HepG2 (cell line): Measurements from ENCODE around the gene COQ10B. TPM values are rescaled to one million over a fixed set of nuclear protein-coding genes. Genes with fewer than 3 reads are reported as not detected.

Experiments
- ATAC-seq: fragments of 200-7000 bp; cut with Tn5 transposase; 3 replicates; pipeline ENCODE4 v1.9.1; 2020; ENCODE audit warnings: mild to moderate bottlenecking, moderate library complexity
- BruUV-seq: library from RNA; stranded (reverse); fragments of 400-500 nt; replicated peaks from 2 replicates; lab custom pipeline; 2021; lab: Mats Ljungman, UMichigan
- CTCF ChIA-PET: fragments of 300-600 bp; formaldehyde crosslinking; extraction: SDS; loops from one replicate; lab custom pipeline; 2021; ENCODE audit warnings: low total read pairs, inconsistent platforms, low intra/inter-chr PET ratio; lab: Yijun Ruan, JAX
- POLR2A ChIA-PET: fragments of 350-600 bp; sonication (Branson Sonifier 250); formaldehyde crosslinking; loops from one replicate; lab custom pipeline; 2020; ENCODE audit warnings: antibody characterized with exemption, inconsistent platforms; lab: Yijun Ruan, JAX
- DNase-seq: peaks from one replicate; pipeline ENCODE4 v3.0.0-alpha.2; 2015; ENCODE audit warnings: low spot score
- FAIRE-seq: peaks from 3 replicates; lab custom pipeline; 2011; peaks lifted over from hg19 to GRCh38; lab: Jason Lieb, UNC
- H2AFZ ChIP-seq: one replicate; pipeline ENCODE4 v1.6.1; 2011; ENCODE audit warnings: low read length, inconsistent platforms
- H3K27ac ChIP-seq: fragments of 300-600 bp; 3 replicates; pipeline ENCODE4 v1.8.0; 2011; ENCODE audit warnings: mixed run types, mild to moderate bottlenecking, mixed read lengths, low read length, inconsistent platforms; ENCODE audit not compliant: insufficient read depth; ENCODE audit errors: extremely low read length
- H3K27me3 ChIP-seq, 2 experiments: fragments of 200-600 bp in 1 of 2; 2 replicates in 1 of 2; 3 replicates in 1 of 2; pipeline versions ENCODE4 v1.6.0 to v1.8.0; 2011; ENCODE audit warnings: low read length in 2 of 2, mild to moderate bottlenecking in 2 of 2, moderate library complexity in 2 of 2, inconsistent platforms in 1 of 2; ENCODE audit not compliant: insufficient read depth in 2 of 2, control insufficient read depth in 1 of 2
- H3K36me3 ChIP-seq, 2 experiments: fragments of 200-600 bp in 1 of 2; replicated peaks in 1 of 2; 2 replicates in 1 of 2; 3 replicates in 1 of 2; pipeline versions ENCODE4 v1.5.1 to v1.8.0; 2011; ENCODE audit warnings: low read length in 2 of 2, inconsistent platforms in 1 of 2; ENCODE audit not compliant: insufficient read depth in 2 of 2, control insufficient read depth in 1 of 2
- H3K4me1 ChIP-seq: 2 replicates; pipeline ENCODE4 v1.5.1; 2012; ENCODE audit warnings: low read length, inconsistent platforms; ENCODE audit not compliant: insufficient read depth
- H3K4me2 ChIP-seq: 2 replicates; pipeline ENCODE4 v1.6.0; 2011; ENCODE audit warnings: low read depth, low read length, inconsistent platforms
- H3K4me3 ChIP-seq, 3 experiments: fragments of 200-600 bp in 1 of 3; sonication (generic), shearing (Covaris generic) in 1 of 3; replicated peaks in 1 of 3; 2 replicates each; pipeline ENCODE4 v1.5.1; 2011 to 2016; ENCODE audit warnings: low read length in 3 of 3, inconsistent platforms in 2 of 3, low read depth in 2 of 3, mild to moderate bottlenecking in 2 of 3, control low read depth in 1 of 3, mixed read lengths in 1 of 3; ENCODE audit not compliant: insufficient read depth in 1 of 3
- H3K79me2 ChIP-seq: one replicate; pipeline ENCODE4 v1.6.1; 2011; ENCODE audit warnings: low read length, inconsistent platforms; ENCODE audit not compliant: insufficient read depth
- H3K9ac ChIP-seq: 2 replicates; pipeline ENCODE4 v1.6.0; 2011; ENCODE audit warnings: mild to moderate bottlenecking, low read depth, low read length, inconsistent platforms; ENCODE audit not compliant: insufficient read depth
- H3K9me3 ChIP-seq: 2 replicates; pipeline ENCODE4 v1.5.1; 2012; ENCODE audit warnings: mild to moderate bottlenecking, low read length
- H4K20me1 ChIP-seq: 2 replicates; pipeline ENCODE4 v1.6.0; 2011; ENCODE audit warnings: inconsistent platforms, mild to moderate bottlenecking, low read length, moderate library complexity; ENCODE audit not compliant: insufficient read depth
- ETV5 ChIP-seq: IDR thresholded peaks from 2 replicates; pipeline ENCODE4 v1.6.1; 2018; ENCODE audit warnings: missing biosample characterization, missing genetic modification reagents, inconsistent platforms, borderline replicate concordance
- GATAD1 ChIP-seq: IDR thresholded peaks from 2 replicates; pipeline ENCODE4 v1.6.1; 2016; ENCODE audit warnings: missing genetic modification reagents, missing compliant biosample characterization
- KAT2B ChIP-seq: fragments of 150-350 bp; IDR thresholded peaks from 2 replicates; pipeline ENCODE4 v1.6.1; 2014; ENCODE audit warnings: low read depth, low read length, borderline replicate concordance
- LCORL ChIP-seq, 2 experiments: fragments of 450-650 bp in 1 of 2; sonication (generic) in 1 of 2; formaldehyde crosslinking in 1 of 2; IDR thresholded peaks; 2 replicates each; pipeline versions ENCODE4 v1.5.0 to v1.6.1; 2017 to 2020; ENCODE audit warnings: antibody characterized with exemption in 1 of 2, missing genetic modification reagents in 1 of 2
- MEF2D ChIP-seq: sonication (generic); formaldehyde crosslinking; IDR thresholded peaks from 2 replicates; pipeline ENCODE4 v1.5.1; 2020; ENCODE audit warnings: mild to moderate bottlenecking, missing genetic modification reagents
- NFIC ChIP-seq: IDR thresholded peaks from 2 replicates; pipeline ENCODE4 v1.6.1; 2012; ENCODE audit warnings: mild to moderate bottlenecking, low read length, inconsistent platforms
- PLRG1 ChIP-seq: fragments of 450-650 bp; conservative IDR thresholded peaks from 2 replicates; pipeline ENCODE4 v1.6.1; 2016
- SETDB1 ChIP-seq: sonication (generic); formaldehyde crosslinking; IDR thresholded peaks from 2 replicates; pipeline ENCODE4 v1.5.1; 2020; ENCODE audit warnings: missing genetic modification reagents, mild to moderate bottlenecking, borderline replicate concordance
- SNAI1 ChIP-seq: sonication (generic); formaldehyde crosslinking; IDR thresholded peaks from 2 replicates; pipeline ENCODE4 v1.5.0; 2020; ENCODE audit warnings: mild to moderate bottlenecking, missing genetic modification reagents, borderline replicate concordance
- ZFP62 ChIP-seq: sonication (generic); formaldehyde crosslinking; IDR thresholded peaks from 2 replicates; pipeline ENCODE4 v1.4.0; 2020; ENCODE audit warnings: missing genetic modification reagents
- ZNF484 ChIP-seq: sonication (generic); formaldehyde crosslinking; IDR thresholded peaks from 2 replicates; pipeline ENCODE4 v1.5.1; 2020; ENCODE audit warnings: mild to moderate bottlenecking, low read depth, missing genetic modification reagents, borderline replicate concordance
- ZNF569 ChIP-seq: sonication (generic); formaldehyde crosslinking; IDR thresholded peaks from 2 replicates; pipeline ENCODE4 v1.5.0; 2020; ENCODE audit warnings: mild to moderate bottlenecking, missing genetic modification reagents, moderate library complexity, borderline replicate concordance
- WGBS: methylation state at CpG from one replicate; pipeline ENCODE4 v1.1.6; 2017; ENCODE audit warnings: low lambda C conversion rate; 5-methylcytosine and 5-hydroxymethylcytosine counted together
- in situ Hi-C: cut with HindIII; loops from 2 replicates; pipeline ENCODE4 v1.10.0; 2017; ENCODE audit warnings: low pct_unique_long_range_greater_than_20kb; ENCODE audit not compliant: extremely low pct_ligation_motif_present
- intact Hi-C: fragments of 100-400 bp; cut with micrococcal nuclease; formaldehyde crosslinking; loops from one replicate; pipeline ENCODE4 v1.10.0; 2022; ENCODE audit not compliant: unreplicated experiment
- polyA plus RNA-seq, 8 experiments: library from polyadenylated mRNA; depleted of rRNA in 3 of 8; stranded (reverse) in 7 of 8; unstranded in 1 of 8; fragments of >200 nt; fragmentation: Illumina TruSeq in 4 of 8; extraction: Trizol in 4 of 8; gene quantifications; 2 replicates each; pipeline versions ENCODE4 v1.2.1 to v1.2.3, GENCODE V29; 2011 to 2016; ENCODE audit warnings: low read depth in 4 of 8, missing spikeins in 1 of 8, mixed read lengths in 1 of 8; ENCODE audit not compliant: insufficient read depth in 1 of 8
- total RNA-seq, 5 experiments: library from RNA; depleted of rRNA; stranded (reverse); fragments of >200 nt; fragmentation: Illumina TruSeq; extraction: Trizol; gene quantifications; 2 replicates each; pipeline ENCODE4 v1.2.3, GENCODE V29; 2016; ENCODE audit warnings: low read depth in 1 of 5
- TF ChIP-seq, protein P1 (sequence below), 2 experiments: sonication (generic) in 1 of 2; formaldehyde crosslinking in 1 of 2; IDR thresholded peaks; 2 replicates each; pipeline versions ENCODE4 v1.4.0 to v1.6.1; 2016 to 2020; ENCODE audit warnings: borderline replicate concordance in 1 of 2, low read depth in 1 of 2, mild to moderate bottlenecking in 1 of 2, missing genetic modification reagents in 1 of 2
- TF ChIP-seq, protein P2 (sequence below): IDR thresholded peaks from 2 replicates; pipeline ENCODE4 v1.6.1; 2016; ENCODE audit warnings: low read depth, borderline replicate concordance
- TF ChIP-seq, protein P3 (sequence below), 2 experiments: IDR thresholded peaks; 2 replicates each; pipeline ENCODE4 v1.6.1; 2011 to 2012; ENCODE audit warnings: low read length in 2 of 2, borderline replicate concordance in 1 of 2, low read depth in 1 of 2, mild to moderate bottlenecking in 1 of 2, moderate library complexity in 1 of 2

COQ10B gene
- total and polyA plus RNA-seq, 2 of the 13 experiments (the other 11 are each of a cell fraction or from before 2014, with no cell fraction given), result 4.6 to 34.9 TPM

GRCh38 chr2:197453914-197454398, 604 bp downstream of the COQ10B start:
- in situ Hi-C loops (no loop called here), intact Hi-C loops (loop anchor here (1.0 to 5.0 kb wide), 5 partner anchors 19 to 253 kb away; partner anchors contain the start of genes HSPD1, MARS2, MOB4 and SF3B1)
- Histone ChIP-seq H3K4me2 (peak overlapping the region; percentile 93), H3K27me3 (no peaks in the 10 kb centered on the region; a peak in 1 of 5 replicates), H4K20me1 (no peaks in the 10 kb centered on the region; the same call in 1 of the 2 replicates), H3K9me3 (no peaks in the 10 kb centered on the region), H3K27ac (peak overlapping the region; percentile 97), H3K4me3 (peak overlapping the region; percentile 80 to 96 (median 95)), H3K4me1 (peaks cover 33% of the 10 kb centered on the region), H2AFZ (no peak overlapping the region), H3K9ac (peak overlapping the region; percentile 98), H3K79me2 (peaks cover 54% of the 10 kb centered on the region), H3K36me3 (peaks cover 0 to 2% of the 10 kb centered on the region in 2 experiments; a peak in 2 of 5 replicates)
- DNase-seq (peak; percentile 92), ATAC-seq (peak; percentile 59), FAIRE-seq (no peak)
- CTCF ChIA-PET, result no interaction called here
- WGBS, result 0% methylated on average over 11 of the region's 11 CpGs
- no TSS peak for BruUV-seq
- POLR2A ChIA-PET, result interaction anchor here (1.2 to 8.2 kb wide), 11 partner anchors 12 to 252 kb away, joined by 5 to 306 read pairs (median 32); partner anchors contain the start of genes HSPD1, HSPE1, MARS2 and MOB4
- TF ChIP-seq PLRG1, result no peak
- 0 out of 2 replicates have a peak, but pooled peaks have one; percentile 66 for TF ChIP-seq ZNF569 (CRISPR knock-in tag)
- TF ChIP-seq ETV5 (CRISPR knock-in tag), result peak; percentile 91; the same call in 1 of the 2 replicates
- TF ChIP-seq LCORL (IDR thresholded peaks at IDR 0.05), result no peak
- TF ChIP-seq LCORL (CRISPR knock-in tag; IDR thresholded peaks at IDR 0.05), result peak; percentile 89; the same call in 1 of the 2 replicates
- no peak for TF ChIP-seq KAT2B
- 0 out of 2 replicates have a peak, but pooled peaks have one; percentile 8 for TF ChIP-seq NFIC
- TF ChIP-seq, protein P1, sequence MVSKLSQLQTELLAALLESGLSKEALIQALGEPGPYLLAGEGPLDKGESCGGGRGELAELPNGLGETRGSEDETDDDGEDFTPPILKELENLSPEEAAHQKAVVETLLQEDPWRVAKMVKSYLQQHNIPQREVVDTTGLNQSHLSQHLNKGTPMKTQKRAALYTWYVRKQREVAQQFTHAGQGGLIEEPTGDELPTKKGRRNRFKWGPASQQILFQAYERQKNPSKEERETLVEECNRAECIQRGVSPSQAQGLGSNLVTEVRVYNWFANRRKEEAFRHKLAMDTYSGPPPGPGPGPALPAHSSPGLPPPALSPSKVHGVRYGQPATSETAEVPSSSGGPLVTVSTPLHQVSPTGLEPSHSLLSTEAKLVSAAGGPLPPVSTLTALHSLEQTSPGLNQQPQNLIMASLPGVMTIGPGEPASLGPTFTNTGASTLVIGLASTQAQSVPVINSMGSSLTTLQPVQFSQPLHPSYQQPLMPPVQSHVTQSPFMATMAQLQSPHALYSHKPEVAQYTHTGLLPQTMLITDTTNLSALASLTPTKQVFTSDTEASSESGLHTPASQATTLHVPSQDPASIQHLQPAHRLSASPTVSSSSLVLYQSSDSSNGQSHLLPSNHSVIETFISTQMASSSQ (IDR thresholded peaks at IDR 0.05; ENCODE audit: low read depth), result no peak
- TF ChIP-seq, protein P1 (CRISPR knock-in tag; IDR thresholded peaks at IDR 0.05; ENCODE audit: borderline replicate concordance), result no peak
- TF ChIP-seq, protein P2, sequence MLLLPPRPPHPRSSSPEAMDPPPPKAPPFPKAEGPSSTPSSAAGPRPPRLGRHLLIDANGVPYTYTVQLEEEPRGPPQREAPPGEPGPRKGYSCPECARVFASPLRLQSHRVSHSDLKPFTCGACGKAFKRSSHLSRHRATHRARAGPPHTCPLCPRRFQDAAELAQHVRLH (CRISPR knock-in tag), result peak; percentile 3; the same call in 1 of the 2 replicates
- TF ChIP-seq SNAI1 (CRISPR knock-in tag), result peak; percentile 64; the same call in 1 of the 2 replicates
- TF ChIP-seq GATAD1 (CRISPR knock-in tag), result peak; percentile 45; the same call in 1 of the 2 replicates
- no peak for TF ChIP-seq SETDB1
- TF ChIP-seq, protein P3, sequence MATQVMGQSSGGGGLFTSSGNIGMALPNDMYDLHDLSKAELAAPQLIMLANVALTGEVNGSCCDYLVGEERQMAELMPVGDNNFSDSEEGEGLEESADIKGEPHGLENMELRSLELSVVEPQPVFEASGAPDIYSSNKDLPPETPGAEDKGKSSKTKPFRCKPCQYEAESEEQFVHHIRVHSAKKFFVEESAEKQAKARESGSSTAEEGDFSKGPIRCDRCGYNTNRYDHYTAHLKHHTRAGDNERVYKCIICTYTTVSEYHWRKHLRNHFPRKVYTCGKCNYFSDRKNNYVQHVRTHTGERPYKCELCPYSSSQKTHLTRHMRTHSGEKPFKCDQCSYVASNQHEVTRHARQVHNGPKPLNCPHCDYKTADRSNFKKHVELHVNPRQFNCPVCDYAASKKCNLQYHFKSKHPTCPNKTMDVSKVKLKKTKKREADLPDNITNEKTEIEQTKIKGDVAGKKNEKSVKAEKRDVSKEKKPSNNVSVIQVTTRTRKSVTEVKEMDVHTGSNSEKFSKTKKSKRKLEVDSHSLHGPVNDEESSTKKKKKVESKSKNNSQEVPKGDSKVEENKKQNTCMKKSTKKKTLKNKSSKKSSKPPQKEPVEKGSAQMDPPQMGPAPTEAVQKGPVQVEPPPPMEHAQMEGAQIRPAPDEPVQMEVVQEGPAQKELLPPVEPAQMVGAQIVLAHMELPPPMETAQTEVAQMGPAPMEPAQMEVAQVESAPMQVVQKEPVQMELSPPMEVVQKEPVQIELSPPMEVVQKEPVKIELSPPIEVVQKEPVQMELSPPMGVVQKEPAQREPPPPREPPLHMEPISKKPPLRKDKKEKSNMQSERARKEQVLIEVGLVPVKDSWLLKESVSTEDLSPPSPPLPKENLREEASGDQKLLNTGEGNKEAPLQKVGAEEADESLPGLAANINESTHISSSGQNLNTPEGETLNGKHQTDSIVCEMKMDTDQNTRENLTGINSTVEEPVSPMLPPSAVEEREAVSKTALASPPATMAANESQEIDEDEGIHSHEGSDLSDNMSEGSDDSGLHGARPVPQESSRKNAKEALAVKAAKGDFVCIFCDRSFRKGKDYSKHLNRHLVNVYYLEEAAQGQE (IDR thresholded peaks at IDR 0.05; ENCODE audit: borderline replicate concordance in 1 of 2, low read depth in 1 of 2, low read length in 2 of 2), result peak in 1 of 2 experiments; percentile 49; a peak in 1 of 4 replicates
- peak; percentile 36; the same call in 1 of the 2 replicates for TF ChIP-seq MEF2D
- no peak for TF ChIP-seq ZNF484 (CRISPR knock-in tag)
- no peak for TF ChIP-seq ZFP62 (CRISPR knock-in tag)
